GM12878 (cell line): ENCODE measurements around the gene PSORS1C2. TPM values are rescaled to one million over a fixed set of nuclear protein-coding genes. Genes with fewer than 3 reads are reported as not detected.

Experiments used
- BMI1 ChIP-seq: fragments of 450-650 bp; IDR thresholded peaks from 2 replicates; pipeline ENCODE4 v1.6.1; 2016; ENCODE audit warnings: mild to moderate bottlenecking, moderate library complexity, borderline replicate concordance
- FOXK2 ChIP-seq: fragments of 450-650 bp; IDR thresholded peaks from 2 replicates; pipeline ENCODE4 v1.6.1; 2017; ENCODE audit warnings: mild to moderate bottlenecking, moderate library complexity
- IKZF1 ChIP-seq: fragments of 450-650 bp; conservative IDR thresholded peaks from 2 replicates; pipeline ENCODE4 v1.6.1; 2017; ENCODE audit warnings: antibody characterized with exemption, mild to moderate bottlenecking
- NFYB ChIP-seq: IDR thresholded peaks from 2 replicates; pipeline ENCODE4 v1.6.1; 2011; ENCODE audit warnings: low read depth, mild to moderate bottlenecking, low read length, improper control_type of control experiment, moderate library complexity; ENCODE audit not compliant: insufficient read depth
- SUZ12 ChIP-seq: fragments of 200-600 bp; sonication (generic); IDR thresholded peaks from one replicate; pipeline ENCODE4 v1.6.1; 2018; ENCODE audit warnings: antibody characterized with exemption, mild to moderate bottlenecking; ENCODE audit not compliant: unreplicated experiment
- TARDBP ChIP-seq: IDR thresholded peaks from 2 replicates; pipeline ENCODE4 v1.6.1; 2016; ENCODE audit warnings: borderline replicate concordance
- ZBTB11 ChIP-seq: fragments of 450-650 bp; formaldehyde crosslinking; IDR thresholded peaks from 2 replicates; pipeline ENCODE4 v1.5.0; 2022; ENCODE audit warnings: mild to moderate bottlenecking, missing genetic modification characterization
- ZNF384 ChIP-seq: IDR thresholded peaks from 2 replicates; pipeline ENCODE4 v1.6.1; 2012; ENCODE audit warnings: low read depth, mild to moderate bottlenecking, low read length, improper control_type of control experiment, borderline replicate concordance
- polyA plus RNA-seq, 11 experiments: library from polyadenylated mRNA; depleted of rRNA in 4 of 11; unstranded in 6 of 11; stranded (reverse) in 5 of 11; fragments of >200 nt; fragmentation: Nextera tagmentation in 4 of 11; fragmentation: Illumina TruSeq in 1 of 11; extraction: Ambion mirVana in 4 of 11; extraction: Trizol in 1 of 11; gene quantifications; 1 replicate in 1 of 11; 2 replicates in 10 of 11; pipeline versions ENCODE4 v1.2.1 to v1.2.3, GENCODE V29; 2011 to 2016; ENCODE audit warnings: inconsistent platforms in 2 of 11, missing spikeins in 2 of 11, low read depth in 1 of 11
- total RNA-seq, 4 experiments: library from RNA; depleted of rRNA in 3 of 4; stranded (reverse); fragments of >200 nt in 3 of 4; fragmentation: Illumina TruSeq in 1 of 4; extraction: Trizol in 1 of 4; gene quantifications; 2 replicates each; pipeline versions ENCODE4 v1.2.1 to v1.2.3, GENCODE V29; 2013 to 2021
- TF ChIP-seq, protein P1 (sequence below): fragments of 450-650 bp; IDR thresholded peaks from 2 replicates; pipeline ENCODE4 v1.6.1; 2017; ENCODE audit warnings: mild to moderate bottlenecking, low read depth, inconsistent platforms; ENCODE audit not compliant: poor library complexity, severe bottlenecking

Gene PSORS1C2
- total and polyA plus RNA-seq, 10 of the 15 experiments (the other 5 are each of a cell fraction or from before 2014, with no cell fraction given), result not detected

- TF ChIP-seq ZBTB11 (CRISPR knock-in tag) (no peak), SUZ12 (no peak), BMI1 (no peak), NFYB (no peak), TARDBP (no peak), FOXK2 (no peak), ZNF384 (no peak), IKZF1 (no peak)
- TF ChIP-seq, protein P1, sequence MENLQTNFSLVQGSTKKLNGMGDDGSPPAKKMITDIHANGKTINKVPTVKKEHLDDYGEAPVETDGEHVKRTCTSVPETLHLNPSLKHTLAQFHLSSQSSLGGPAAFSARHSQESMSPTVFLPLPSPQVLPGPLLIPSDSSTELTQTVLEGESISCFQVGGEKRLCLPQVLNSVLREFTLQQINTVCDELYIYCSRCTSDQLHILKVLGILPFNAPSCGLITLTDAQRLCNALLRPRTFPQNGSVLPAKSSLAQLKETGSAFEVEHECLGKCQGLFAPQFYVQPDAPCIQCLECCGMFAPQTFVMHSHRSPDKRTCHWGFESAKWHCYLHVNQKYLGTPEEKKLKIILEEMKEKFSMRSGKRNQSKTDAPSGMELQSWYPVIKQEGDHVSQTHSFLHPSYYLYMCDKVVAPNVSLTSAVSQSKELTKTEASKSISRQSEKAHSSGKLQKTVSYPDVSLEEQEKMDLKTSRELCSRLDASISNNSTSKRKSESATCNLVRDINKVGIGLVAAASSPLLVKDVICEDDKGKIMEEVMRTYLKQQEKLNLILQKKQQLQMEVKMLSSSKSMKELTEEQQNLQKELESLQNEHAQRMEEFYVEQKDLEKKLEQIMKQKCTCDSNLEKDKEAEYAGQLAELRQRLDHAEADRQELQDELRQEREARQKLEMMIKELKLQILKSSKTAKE, result no peak
Measured at GRCh38 chr6:31172973-31173384, 34.1 kb upstream of the PSORS1C2 start (continued).
